IPS DF 6.9 (cell line): ENCODE results near the gene DBN1.

Experiments used
- DNase-seq: peaks from one replicate; pipeline ENCODE4 v3.0.0-alpha.2; 2013; ENCODE audit warnings: low read depth, low spot score
- H3K27ac ChIP-seq: one replicate; pipeline ENCODE4 v1.5.1; 2013; ENCODE audit warnings: low read length, control low read depth
- H3K27me3 ChIP-seq: 2 replicates; pipeline ENCODE4 v1.6.1; 2013; ENCODE audit warnings: mild to moderate bottlenecking, low read length; ENCODE audit not compliant: control insufficient read depth, insufficient read depth
- H3K36me3 ChIP-seq: 2 replicates; pipeline ENCODE4 v1.6.1; 2013; ENCODE audit warnings: low read length; ENCODE audit not compliant: control insufficient read depth, insufficient read depth
- H3K4me1 ChIP-seq: 2 replicates; pipeline ENCODE4 v1.6.1; 2013; ENCODE audit warnings: low read length; ENCODE audit not compliant: control insufficient read depth, insufficient read depth
- H3K4me3 ChIP-seq: 2 replicates; pipeline ENCODE4 v1.5.1; 2013; ENCODE audit warnings: mild to moderate bottlenecking, low read length
- H3K9me3 ChIP-seq: 2 replicates; pipeline ENCODE4 v1.6.1; 2013; ENCODE audit warnings: low read length, inconsistent platforms; ENCODE audit not compliant: control insufficient read depth, insufficient read depth
- WGBS: extraction: QIAGEN DNeasy Blood & Tissue Kit; methylation state at CpG from one replicate; pipeline ENCODE4 v1.1.7; 2013; ENCODE audit warnings: mixed read lengths, missing lambda C conversion rate; ENCODE audit not compliant: insufficient read length, insufficient coverage; 5-methylcytosine and 5-hydroxymethylcytosine counted together

DBN1 gene

GRCh38 chr5:177430972-177431316 is 42.5 kb downstream of the DBN1 start:
- Histone ChIP-seq H3K4me1 (no peaks in the 10 kb centered on the region), H3K9me3 (no peaks in the 10 kb centered on the region), H3K4me3 (no peak overlapping the region), H3K27me3 (no peaks in the 10 kb centered on the region), H3K27ac (no peak overlapping the region), H3K36me3 (peaks cover 36% of the 10 kb centered on the region)
- DNase-seq: no peak
- WGBS: no CpG with 5 or more reads among the region's 7 CpGs

GRCh38 chr5:177430140-177430951 is 43.1 kb downstream of the DBN1 start:
- WGBS: no CpG with 5 or more reads among the region's 26 CpGs
- peaks cover 34% of the 10 kb centered on the region for H3K36me3 ChIP-seq
- no peak for DNase-seq
- H3K9me3 ChIP-seq: no peaks in the 10 kb centered on the region
- no peaks in the 10 kb centered on the region for H3K27me3 ChIP-seq
- H3K4me3 ChIP-seq: no peak overlapping the region
- H3K27ac ChIP-seq: no peak overlapping the region
- no peaks in the 10 kb centered on the region for H3K4me1 ChIP-seq

GRCh38 chr5:177429248-177430040 is 44.0 kb downstream of the DBN1 start:
- Histone ChIP-seq H3K9me3 (no peaks in the 10 kb centered on the region), H3K36me3 (peaks cover 25% of the 10 kb centered on the region), H3K4me1 (no peaks in the 10 kb centered on the region), H3K27ac (no peak overlapping the region), H3K27me3 (no peaks in the 10 kb centered on the region), H3K4me3 (no peak overlapping the region)
- no CpG with 5 or more reads among the region's 6 CpGs for WGBS
- DNase-seq: no peak

DNA sequence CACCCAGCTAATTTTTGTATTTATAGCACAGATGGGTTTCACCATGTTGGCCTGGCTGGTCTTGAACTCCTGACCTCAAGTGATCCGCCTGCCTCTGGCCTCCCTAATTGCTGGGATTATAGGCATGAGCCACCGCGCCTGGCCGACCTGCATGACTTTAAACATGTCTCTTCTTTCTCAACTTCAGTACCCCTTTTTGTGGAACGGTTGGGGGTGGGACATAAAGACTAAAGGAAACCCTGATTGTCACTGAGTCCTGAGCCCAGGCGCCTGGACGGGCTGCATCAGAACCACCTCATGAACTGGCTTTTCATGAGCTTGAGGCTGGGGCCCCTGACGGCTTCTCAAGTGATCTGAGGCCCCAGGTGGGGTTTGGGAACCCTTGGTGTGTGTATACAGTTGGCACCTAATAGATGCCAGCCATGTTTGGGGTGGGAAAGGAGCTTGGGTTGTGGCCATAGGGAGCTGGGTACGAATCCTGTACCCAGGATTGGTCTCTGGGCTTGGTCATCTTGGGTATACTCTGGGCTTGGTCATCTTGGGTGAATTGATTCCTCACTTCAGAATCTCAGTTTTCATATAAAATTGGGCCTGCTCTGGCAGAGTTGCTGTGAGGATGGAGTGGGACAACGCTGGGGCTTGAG is 44.7 kb downstream of the DBN1 start:
- WGBS: no CpG with 5 or more reads among the region's 10 CpGs
- Histone ChIP-seq H3K4me3 (no peak overlapping the region), H3K27me3 (no peaks in the 10 kb centered on the region), H3K27ac (no peak overlapping the region), H3K4me1 (no peaks in the 10 kb centered on the region), H3K9me3 (no peaks in the 10 kb centered on the region), H3K36me3 (peaks cover 19% of the 10 kb centered on the region)
- DNase-seq: no peak

- Histone ChIP-seq H3K9me3 (no peaks in the 10 kb centered on the region), H3K4me1 (no peaks in the 10 kb centered on the region), H3K27ac (no peak overlapping the region), H3K27me3 (no peaks in the 10 kb centered on the region), H3K36me3 (peaks cover 14% of the 10 kb centered on the region; the same call in 1 of the 2 replicates), H3K4me3 (no peak overlapping the region)
- WGBS: no CpG with 5 or more reads among the region's 11 CpGs
- DNase-seq: no peak
Measured at GRCh38 chr5:177427919-177428573, 45.4 kb downstream of the DBN1 start.

DNA sequence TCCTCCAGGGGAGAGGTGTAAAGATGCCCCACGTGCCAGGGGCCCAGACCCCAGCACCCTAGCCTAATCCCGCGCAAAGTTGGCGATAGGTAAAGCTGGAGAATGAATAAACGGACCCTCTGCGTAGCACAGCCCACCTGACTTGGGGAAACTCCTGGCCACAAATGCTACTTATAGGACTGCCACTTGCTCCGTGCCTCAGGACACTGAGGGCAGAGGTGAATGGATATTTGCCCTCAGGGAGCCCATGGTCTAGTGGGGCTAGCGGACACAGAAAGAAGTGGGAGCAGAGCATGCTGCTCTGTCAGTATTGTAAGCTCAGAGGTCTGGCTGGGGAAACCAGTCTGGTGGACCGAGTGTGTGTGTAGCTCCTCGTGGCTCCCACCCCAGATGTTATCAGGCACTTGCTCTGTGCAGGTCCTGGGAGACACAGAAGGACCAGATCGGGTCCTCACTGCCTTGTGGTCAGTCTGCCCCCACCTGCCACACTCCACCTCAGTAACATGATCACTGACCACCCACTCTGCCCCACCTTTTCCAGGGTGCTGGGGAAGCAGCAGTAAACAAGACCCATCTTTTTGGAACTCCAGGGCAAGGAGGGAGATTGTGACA is 46.1 kb downstream of the DBN1 start:
- WGBS: no CpG with 5 or more reads among the region's 11 CpGs
- Histone ChIP-seq H3K27ac (no peak overlapping the region), H3K27me3 (no peaks in the 10 kb centered on the region), H3K4me3 (peak overlapping the region; percentile 74; the same call in 1 of the 2 replicates), H3K4me1 (no peaks in the 10 kb centered on the region), H3K9me3 (no peaks in the 10 kb centered on the region), H3K36me3 (peaks cover 13% of the 10 kb centered on the region; the same call in 1 of the 2 replicates)
- no peak for DNase-seq

DNA sequence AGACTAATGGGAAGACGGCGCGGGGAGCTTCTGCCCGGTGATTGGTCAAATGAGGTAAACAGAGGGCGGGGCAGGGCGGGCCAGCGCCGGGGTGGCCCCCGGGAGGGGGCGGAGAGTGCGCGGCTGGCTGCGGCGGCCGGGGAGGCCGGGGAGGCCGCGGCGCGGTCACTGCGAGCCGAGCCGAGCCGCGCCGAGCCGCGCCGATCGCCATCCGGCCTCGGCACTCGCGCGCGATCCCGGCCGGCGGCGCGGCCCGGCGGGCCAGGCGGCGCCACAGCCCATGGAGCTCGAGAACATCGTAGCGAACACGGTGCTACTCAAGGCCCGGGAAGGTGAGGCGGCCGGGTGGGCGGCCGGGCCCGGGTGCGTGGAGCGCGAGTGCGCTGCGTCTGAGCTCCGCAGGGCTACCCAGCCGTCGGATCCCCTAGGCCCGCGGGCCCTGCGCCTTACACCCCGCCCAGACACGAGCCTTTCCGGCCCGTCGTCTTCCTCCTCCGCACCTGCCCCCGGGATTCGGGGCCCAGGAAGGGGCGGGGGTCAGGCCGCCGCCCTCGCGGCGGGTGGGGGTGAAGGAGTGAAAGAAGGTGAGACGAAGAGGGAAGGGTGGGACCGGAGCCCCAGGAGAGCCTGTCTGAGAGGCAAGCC is 46.7 kb downstream of the DBN1 start, which contains the start of gene GRK6:
Gene GRK6, plus strand, starts transcription at position 111 of the 645 bp plus-strand sequence. Its CDS starts 170 bp downstream, at position 281.
- no CpG with 5 or more reads among the region's 82 CpGs for WGBS
- Histone ChIP-seq H3K36me3 (peaks cover 6% of the 10 kb centered on the region; the same call in 1 of the 2 replicates), H3K27ac (no peak within 1 kb of the TSS), H3K4me1 (no peaks in the 10 kb centered on the region), H3K9me3 (no peaks in the 10 kb centered on the region), H3K4me3 (peak within 1 kb of the TSS; percentile 76), H3K27me3 (no peaks in the 10 kb centered on the region)
- no peak for DNase-seq

DNA sequence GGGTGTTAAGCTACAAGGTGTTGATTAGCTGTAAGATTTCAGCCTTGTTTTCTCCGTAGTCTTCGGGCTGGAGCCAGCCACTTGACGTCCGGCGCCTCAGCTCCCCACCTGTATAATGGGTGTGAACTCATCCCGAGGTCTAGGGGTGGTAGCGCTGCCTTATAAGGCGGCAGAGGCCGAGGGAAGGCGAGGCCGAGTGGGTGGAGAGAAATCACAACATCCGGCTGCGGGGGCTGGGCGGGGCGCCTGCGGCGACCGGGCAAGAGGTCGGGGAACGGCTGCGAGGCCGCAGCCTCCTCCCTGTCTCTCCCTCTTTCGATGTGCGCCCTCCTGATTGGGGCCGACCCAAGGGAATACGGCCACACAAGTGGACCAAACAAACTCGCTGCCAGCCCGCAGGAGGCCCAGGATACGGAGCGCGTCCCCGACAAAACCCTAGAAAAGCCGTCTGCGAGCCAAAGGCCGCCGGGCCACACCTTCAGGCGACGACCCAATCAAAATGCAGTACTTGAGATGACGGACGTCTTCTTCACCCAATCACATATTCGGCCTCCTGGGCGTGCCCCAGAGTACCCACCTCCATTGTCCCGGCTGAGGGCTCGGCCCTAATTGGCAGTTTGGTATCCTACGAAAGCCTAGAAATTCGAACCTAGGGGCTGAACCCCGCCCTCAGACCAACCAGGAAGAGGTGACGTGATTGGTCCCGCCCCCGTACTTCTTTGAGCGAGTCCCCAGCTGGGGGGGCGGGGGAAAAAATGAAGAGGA is 47.5 kb downstream of the DBN1 start:
- DNase-seq: peak; percentile 100
- peak overlapping the region; percentile 76; the same call in 1 of the 2 replicates for H3K4me3 ChIP-seq
- no peaks in the 10 kb centered on the region for H3K9me3 ChIP-seq
- H3K27me3 ChIP-seq: no peaks in the 10 kb centered on the region
- no CpG with 5 or more reads among the region's 52 CpGs for WGBS
- H3K36me3 ChIP-seq: no peaks in the 10 kb centered on the region; the same call in 1 of the 2 replicates
- H3K4me1 ChIP-seq: no peaks in the 10 kb centered on the region
- no peak overlapping the region for H3K27ac ChIP-seq

DNA sequence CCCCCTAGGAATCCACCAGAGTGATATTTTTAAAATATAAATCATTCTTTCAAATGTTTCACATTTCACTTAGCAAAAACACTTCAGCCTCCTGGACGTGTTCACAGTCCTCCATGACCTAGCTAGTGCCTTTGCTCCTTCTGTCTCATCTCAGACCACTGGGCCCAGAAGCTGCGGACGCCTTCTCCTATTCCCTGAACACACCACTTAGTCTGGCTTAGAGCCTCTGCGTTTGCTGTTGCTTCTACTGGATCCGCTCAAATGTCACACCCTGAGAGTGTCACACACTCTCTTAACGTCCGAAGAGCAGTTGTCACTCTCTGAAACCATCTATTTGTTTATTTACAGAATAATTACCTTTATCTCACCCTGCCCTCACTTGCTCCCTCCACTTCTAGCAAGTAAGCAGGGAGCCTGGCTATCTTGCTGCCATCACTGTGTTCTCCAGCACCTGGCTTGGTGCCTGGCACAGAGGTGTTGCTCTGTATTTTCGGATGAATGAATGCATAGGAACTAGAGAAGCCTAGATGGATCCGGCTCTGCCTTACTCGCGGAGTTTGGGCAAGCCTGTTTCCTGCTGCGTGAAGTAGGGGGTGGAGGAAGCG is 48.1 kb downstream of the DBN1 start:
- no peaks in the 10 kb centered on the region for H3K27me3 ChIP-seq
- H3K27ac ChIP-seq: no peak overlapping the region
- no peaks in the 10 kb centered on the region for H3K9me3 ChIP-seq
- DNase-seq: no peak
- no peaks in the 10 kb centered on the region for H3K4me1 ChIP-seq
- H3K36me3 ChIP-seq: no peaks in the 10 kb centered on the region
- no CpG with 5 or more reads among the region's 13 CpGs for WGBS
- peak overlapping the region; percentile 76; the same call in 1 of the 2 replicates for H3K4me3 ChIP-seq
